PC-3 (cell line): ENCODE data around the gene ALKBH2.

Source experiments
- EZH2 ChIP-seq: fragments of 300-600 bp; sonication (generic); IDR thresholded peaks from one replicate; pipeline ENCODE4 v1.6.1; 2017; ENCODE audit warnings: antibody characterized with exemption, mild to moderate bottlenecking, low read length; ENCODE audit not compliant: unreplicated experiment
- EZH2phosphoT487 ChIP-seq: fragments of 300-600 bp; sonication (generic); IDR thresholded peaks from 2 replicates; pipeline ENCODE4 v1.6.1; 2018; ENCODE audit warnings: mild to moderate bottlenecking, antibody characterized with exemption, low read length, borderline replicate concordance
- TF ChIP-seq, protein P1 (sequence below): fragments of 300-600 bp; sonication (generic); conservative IDR thresholded peaks from 2 replicates; pipeline ENCODE4 v1.5.1; 2017; ENCODE audit warnings: antibody characterized with exemption, low read depth, mild to moderate bottlenecking, low read length

DNA sequence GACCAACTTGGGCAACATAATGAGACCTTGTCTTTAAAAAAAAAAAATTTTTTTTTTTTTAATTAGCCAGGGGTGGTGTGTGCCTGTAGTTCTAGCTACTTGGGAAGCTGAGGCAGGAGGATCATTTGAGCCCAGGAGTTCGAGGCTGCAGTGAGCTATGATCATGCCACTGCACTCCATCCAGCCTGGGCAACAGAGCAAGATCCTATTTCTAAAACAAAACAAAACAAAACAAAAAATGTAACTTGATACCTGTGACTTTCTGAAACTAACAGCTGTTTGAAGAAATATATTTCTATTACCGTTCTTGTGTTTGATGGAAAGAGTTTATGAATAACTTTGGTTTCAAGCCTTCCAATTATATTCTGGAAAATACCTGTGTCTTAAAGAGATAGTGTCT lies 21.4 kb upstream of the ALKBH2 start:
- TF ChIP-seq, protein P1, sequence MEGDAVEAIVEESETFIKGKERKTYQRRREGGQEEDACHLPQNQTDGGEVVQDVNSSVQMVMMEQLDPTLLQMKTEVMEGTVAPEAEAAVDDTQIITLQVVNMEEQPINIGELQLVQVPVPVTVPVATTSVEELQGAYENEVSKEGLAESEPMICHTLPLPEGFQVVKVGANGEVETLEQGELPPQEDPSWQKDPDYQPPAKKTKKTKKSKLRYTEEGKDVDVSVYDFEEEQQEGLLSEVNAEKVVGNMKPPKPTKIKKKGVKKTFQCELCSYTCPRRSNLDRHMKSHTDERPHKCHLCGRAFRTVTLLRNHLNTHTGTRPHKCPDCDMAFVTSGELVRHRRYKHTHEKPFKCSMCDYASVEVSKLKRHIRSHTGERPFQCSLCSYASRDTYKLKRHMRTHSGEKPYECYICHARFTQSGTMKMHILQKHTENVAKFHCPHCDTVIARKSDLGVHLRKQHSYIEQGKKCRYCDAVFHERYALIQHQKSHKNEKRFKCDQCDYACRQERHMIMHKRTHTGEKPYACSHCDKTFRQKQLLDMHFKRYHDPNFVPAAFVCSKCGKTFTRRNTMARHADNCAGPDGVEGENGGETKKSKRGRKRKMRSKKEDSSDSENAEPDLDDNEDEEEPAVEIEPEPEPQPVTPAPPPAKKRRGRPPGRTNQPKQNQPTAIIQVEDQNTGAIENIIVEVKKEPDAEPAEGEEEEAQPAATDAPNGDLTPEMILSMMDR = no peak
- TF ChIP-seq EZH2phosphoT487 = no peak
- TF ChIP-seq EZH2 = no peak
